MM.1S (cell line): ENCODE results near the gene ITGA7.

Experiments used
- DNase-seq: peaks from one replicate; pipeline ENCODE4 v3.0.0-alpha.2; 2015
- H2AFZ ChIP-seq: fragments of 300-600 bp; sonication (generic); 2 replicates; pipeline ENCODE4 v1.6.0; 2016; ENCODE audit warnings: antibody characterized with exemption, low read length
- H3F3A ChIP-seq: fragments of 300-600 bp; sonication (generic); 2 replicates; pipeline ENCODE4 v1.6.1; 2016; ENCODE audit warnings: mild to moderate bottlenecking, antibody characterized with exemption, low read length, moderate library complexity, mixed read lengths; ENCODE audit not compliant: insufficient read depth
- H3K27ac ChIP-seq: fragments of 300-600 bp; sonication (generic); 2 replicates; pipeline ENCODE4 v1.5.1; 2016; ENCODE audit warnings: mild to moderate bottlenecking, low read length
- H3K27me3 ChIP-seq: fragments of 300-600 bp; sonication (generic); replicated peaks from 2 replicates; pipeline ENCODE4 v1.6.0; 2016; ENCODE audit warnings: low read length; ENCODE audit not compliant: insufficient read depth
- H3K36me3 ChIP-seq: fragments of 300-600 bp; sonication (generic); replicated peaks from 2 replicates; pipeline ENCODE4 v1.6.1; 2016; ENCODE audit warnings: mild to moderate bottlenecking, low read length, mixed read lengths; ENCODE audit not compliant: insufficient read depth
- H3K4me1 ChIP-seq: fragments of 300-600 bp; sonication (generic); 2 replicates; pipeline ENCODE4 v1.6.1; 2016; ENCODE audit warnings: low read length, mixed read lengths
- H3K4me2 ChIP-seq: fragments of 300-600 bp; sonication (generic); 2 replicates; pipeline ENCODE4 v1.6.0; 2016; ENCODE audit warnings: low read depth, low read length
- H3K4me3 ChIP-seq: fragments of 300-600 bp; sonication (generic); 2 replicates; pipeline ENCODE4 v1.5.1; 2016; ENCODE audit warnings: low read length, mixed read lengths
- H3K79me2 ChIP-seq: fragments of 300-600 bp; sonication (generic); 2 replicates; pipeline ENCODE4 v1.6.1; 2016; ENCODE audit warnings: mixed run types, low read length, mixed read lengths
- H3K9ac ChIP-seq: fragments of 300-600 bp; sonication (generic); 2 replicates; pipeline ENCODE4 v1.6.1; 2016; ENCODE audit warnings: low read length, mixed read lengths
- H3K9me2 ChIP-seq: fragments of 300-600 bp; sonication (generic); replicated peaks from 2 replicates; pipeline ENCODE4 v1.6.1; 2016; ENCODE audit warnings: mild to moderate bottlenecking, low read length, mixed read lengths; ENCODE audit not compliant: insufficient read depth
- H3K9me3 ChIP-seq: fragments of 300-600 bp; sonication (generic); replicated peaks from 2 replicates; pipeline ENCODE4 v1.6.1; 2016; ENCODE audit warnings: mild to moderate bottlenecking, low read length, mixed read lengths; ENCODE audit not compliant: insufficient read depth
- H4K20me1 ChIP-seq: fragments of 300-600 bp; sonication (generic); 2 replicates; pipeline ENCODE4 v1.6.1; 2016; ENCODE audit warnings: mild to moderate bottlenecking, low read length, moderate library complexity, mixed read lengths; ENCODE audit not compliant: insufficient read depth
- CTCF ChIP-seq: fragments of 300-600 bp; sonication (generic); IDR thresholded peaks from 2 replicates; pipeline ENCODE4 v1.5.1; 2016; ENCODE audit warnings: antibody characterized with exemption, low read length, mixed read lengths
- EZH2 ChIP-seq: fragments of 300-600 bp; sonication (generic); optimal IDR thresholded peaks from 2 replicates; pipeline ENCODE3; 2017; ENCODE audit warnings: low read depth, mild to moderate bottlenecking, antibody characterized with exemption, low read length, mixed read lengths
- EZH2phosphoT487 ChIP-seq: fragments of 300-600 bp; sonication (generic); IDR thresholded peaks from 2 replicates; pipeline ENCODE4 v1.6.1; 2018; ENCODE audit warnings: antibody characterized with exemption, low read length

The ITGA7 gene

GRCh38 chr12:55705782-55706402, 1.8 kb downstream of the ITGA7 start:
- Histone ChIP-seq H3F3A (no peaks in the 10 kb centered on the region), H3K9me3 (no peaks in the 10 kb centered on the region), H3K4me2 (no peak overlapping the region), H3K9ac (no peak overlapping the region), H3K79me2 (no peaks in the 10 kb centered on the region), H2AFZ (no peak overlapping the region), H3K36me3 (no peaks in the 10 kb centered on the region), H3K27me3 (peaks cover 28% of the 10 kb centered on the region), H3K4me1 (peaks cover 5% of the 10 kb centered on the region; the same call in 1 of the 2 replicates), H3K4me3 (no peak overlapping the region), H3K9me2 (no peaks in the 10 kb centered on the region), H3K27ac (no peak overlapping the region), H4K20me1 (no peaks in the 10 kb centered on the region)
- no peak for TF ChIP-seq EZH2
- peak; percentile 57 for TF ChIP-seq CTCF
- peak; percentile 49 for DNase-seq

GRCh38 chr12:55704824-55705718, 2.6 kb downstream of the ITGA7 start:
- no peaks in the 10 kb centered on the region for H4K20me1 ChIP-seq
- no peaks in the 10 kb centered on the region for H3K36me3 ChIP-seq
- H3K4me2 ChIP-seq: no peak overlapping the region
- no peak for DNase-seq
- H3K9ac ChIP-seq: no peak overlapping the region
- no peaks in the 10 kb centered on the region for H3F3A ChIP-seq
- H3K79me2 ChIP-seq: no peaks in the 10 kb centered on the region
- H2AFZ ChIP-seq: no peak overlapping the region
- H3K4me1 ChIP-seq: peaks cover 5% of the 10 kb centered on the region; the same call in 1 of the 2 replicates
- no peaks in the 10 kb centered on the region for H3K9me2 ChIP-seq
- no peaks in the 10 kb centered on the region for H3K9me3 ChIP-seq
- H3K4me3 ChIP-seq: no peak overlapping the region
- H3K27ac ChIP-seq: no peak overlapping the region
- no peak for TF ChIP-seq CTCF
- TF ChIP-seq EZH2: no peak
- TF ChIP-seq EZH2phosphoT487: no peak
- peaks cover 28% of the 10 kb centered on the region for H3K27me3 ChIP-seq

GRCh38 chr12:55703901-55704761, 3.6 kb downstream of the ITGA7 start:
- Histone ChIP-seq H3K27ac (no peak overlapping the region), H3K9ac (no peak overlapping the region), H3K79me2 (no peaks in the 10 kb centered on the region), H3K4me2 (no peak overlapping the region), H3K27me3 (peaks cover 20% of the 10 kb centered on the region), H3K9me2 (no peaks in the 10 kb centered on the region), H4K20me1 (no peaks in the 10 kb centered on the region), H3K4me1 (peaks cover 5% of the 10 kb centered on the region; the same call in 1 of the 2 replicates), H2AFZ (no peak overlapping the region), H3K4me3 (no peak overlapping the region), H3F3A (no peaks in the 10 kb centered on the region), H3K36me3 (no peaks in the 10 kb centered on the region), H3K9me3 (no peaks in the 10 kb centered on the region)
- no peak for DNase-seq
- TF ChIP-seq EZH2phosphoT487 (no peak), EZH2 (no peak), CTCF (no peak)
